GM18868 (cell line): ENCODE measurements around the gene PCLAF.
"Not testable (repeated sequence)": the region's sequence is repeated elsewhere in the genome, so short reads cannot be mapped to it uniquely, and the experiment has no call there.

ENCODE experiments used
- ATAC-seq: cut with Tn5 transposase; IDR thresholded peaks from one replicate; pipeline ENCODE4 v1.9.1; 2021; ENCODE audit warnings: mild to moderate bottlenecking, moderate library complexity; ENCODE audit not compliant: unreplicated experiment

PCLAF gene, protein sequence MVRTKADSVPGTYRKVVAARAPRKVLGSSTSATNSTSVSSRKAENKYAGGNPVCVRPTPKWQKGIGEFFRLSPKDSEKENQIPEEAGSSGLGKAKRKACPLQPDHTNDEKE

DNA sequence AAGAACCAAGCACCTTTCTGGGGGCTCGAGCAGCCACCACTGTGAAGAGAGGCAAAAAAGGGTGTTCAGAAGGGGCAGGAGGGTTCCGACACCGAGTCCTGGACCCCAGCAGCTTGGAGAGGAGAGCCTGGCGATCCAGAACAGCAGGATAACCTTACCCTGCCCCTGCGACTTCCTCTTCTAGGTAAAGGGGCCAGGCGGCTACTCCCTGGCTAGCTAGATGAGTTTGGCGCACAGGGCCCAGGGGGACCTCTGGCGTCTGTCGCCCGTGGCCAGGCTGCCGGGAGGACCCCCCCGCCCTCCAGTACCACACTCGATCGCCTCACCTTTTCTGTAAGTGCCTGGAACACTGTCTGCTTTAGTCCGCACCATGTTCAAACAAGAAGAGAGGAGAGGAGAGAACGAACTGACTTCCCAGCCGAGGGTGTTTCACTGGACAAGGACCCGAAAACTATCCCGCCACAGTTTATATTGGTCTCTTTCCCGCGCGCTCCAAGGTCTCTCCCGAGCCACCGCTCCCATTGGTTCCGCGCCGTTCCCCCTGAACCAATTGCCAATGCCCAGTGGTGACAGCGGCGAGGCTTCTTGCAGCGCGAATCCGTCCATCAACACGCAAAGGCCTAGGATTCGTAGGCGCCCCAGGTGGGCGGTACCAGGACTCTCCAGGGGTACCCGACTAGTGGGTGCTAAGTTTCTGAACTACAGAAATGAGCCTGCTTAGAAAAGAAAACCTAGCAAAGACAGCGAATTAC lies at the start of gene PCLAF:
PCLAF (minus strand) TSS at position 442 of the 752 bp plus-strand sequence; CDS start at position 372, 70 bp downstream.
- peak; percentile 99 for ATAC-seq

DNA sequence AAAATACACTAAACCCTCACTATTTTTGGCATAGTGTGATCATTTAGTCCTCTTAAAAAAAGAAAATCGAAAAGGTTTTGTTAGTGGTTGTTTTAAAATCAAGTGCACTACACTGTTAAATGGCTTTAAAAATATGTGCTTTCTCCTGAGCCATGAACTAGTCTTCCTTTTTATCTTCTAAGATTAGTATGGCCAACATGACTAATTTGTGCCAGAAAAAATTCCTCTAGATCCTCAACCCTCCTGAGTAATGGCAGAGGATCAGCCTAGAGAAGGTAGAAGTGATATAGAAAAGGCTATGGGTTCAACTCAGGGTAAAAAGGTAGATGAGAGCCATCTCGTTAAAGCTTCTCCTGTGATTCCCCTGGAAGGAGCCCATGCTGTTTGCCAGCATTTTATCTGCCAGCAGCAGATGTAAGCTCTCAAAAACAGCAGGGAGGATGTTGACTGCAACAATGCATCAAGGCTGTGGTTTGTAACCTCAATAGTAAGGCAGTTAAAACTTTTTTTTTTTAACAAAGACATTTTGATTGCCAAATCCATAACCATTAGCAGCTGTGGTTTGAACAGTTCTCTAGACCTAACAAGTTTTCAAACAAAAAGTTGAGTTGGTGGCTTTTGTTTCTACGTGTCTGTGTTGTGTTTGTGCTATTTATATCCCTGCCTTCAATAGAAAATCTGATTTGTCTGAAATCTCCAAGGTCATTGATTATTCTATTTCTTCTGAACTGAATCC lies 48.9 kb upstream of the PCLAF start:
- ATAC-seq, result no peak

DNA sequence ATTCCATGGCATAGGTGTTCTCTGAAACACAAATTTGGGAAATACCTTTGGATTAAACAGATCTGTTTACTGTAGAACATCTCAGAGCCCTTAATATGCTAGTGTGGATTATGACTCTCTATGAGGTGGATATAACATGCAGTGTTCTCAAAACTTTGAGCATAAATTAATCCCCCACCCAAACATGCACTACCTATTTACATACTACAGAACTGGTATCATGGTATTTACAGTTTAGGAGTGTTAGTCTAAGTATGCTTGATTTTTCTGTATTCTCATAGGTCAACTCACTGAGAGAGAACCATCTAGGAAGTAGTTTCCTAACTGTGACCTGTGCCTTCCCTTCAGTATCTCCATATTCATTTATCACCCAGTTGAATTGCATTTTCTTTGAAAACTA lies 48.2 kb upstream of the PCLAF start:
- no peak for ATAC-seq

DNA sequence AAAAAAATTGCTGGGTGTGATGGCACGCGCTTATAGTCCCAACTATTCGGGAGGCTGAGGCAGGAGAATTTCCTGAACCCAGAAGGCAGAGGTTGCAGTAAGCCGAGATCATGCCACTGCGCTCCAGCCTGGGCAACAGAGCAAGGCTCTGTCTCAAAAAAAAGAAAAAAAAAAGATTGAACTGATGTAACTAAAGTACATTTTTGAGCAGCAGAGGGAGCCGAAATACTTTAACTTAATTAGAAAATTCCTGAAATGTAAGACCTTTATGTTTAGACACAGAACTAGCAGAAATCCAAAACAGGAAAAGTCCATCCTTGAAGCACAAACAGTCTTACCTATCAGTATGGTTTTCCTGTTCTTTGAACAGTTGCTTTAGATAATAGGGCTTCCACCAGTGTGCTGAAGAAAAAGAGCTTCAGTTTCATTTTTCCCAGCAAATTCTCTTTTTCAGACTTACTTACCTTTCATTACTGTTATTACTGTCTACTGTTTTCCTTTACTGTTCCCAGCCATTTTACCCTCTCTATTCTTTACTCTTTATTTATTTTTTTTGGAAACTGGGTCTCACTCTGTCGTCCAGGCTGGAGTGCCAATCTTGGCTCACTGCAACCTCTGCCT lies 45.7 kb upstream of the PCLAF start:
- ATAC-seq, result no peak

DNA sequence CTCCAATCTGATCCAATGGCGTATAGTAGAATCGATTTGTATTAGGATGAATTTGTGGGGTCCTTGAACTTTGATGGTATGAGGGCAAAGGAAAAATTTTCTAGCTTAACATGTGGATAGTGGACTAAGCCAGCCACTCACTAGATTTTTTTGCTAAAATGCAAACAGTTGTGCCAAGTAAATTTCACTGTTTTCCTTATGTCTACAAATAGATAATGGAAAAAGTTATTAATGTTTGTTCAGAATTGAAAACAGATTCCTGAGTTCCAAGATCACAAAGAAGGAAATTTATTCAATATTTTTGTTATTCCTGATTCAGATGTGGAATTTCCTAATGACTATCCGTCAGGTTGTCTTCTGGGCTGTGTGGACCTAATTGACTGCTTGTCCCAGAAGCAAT lies 44.0 kb upstream of the PCLAF start:
- ATAC-seq, result no peak

DNA sequence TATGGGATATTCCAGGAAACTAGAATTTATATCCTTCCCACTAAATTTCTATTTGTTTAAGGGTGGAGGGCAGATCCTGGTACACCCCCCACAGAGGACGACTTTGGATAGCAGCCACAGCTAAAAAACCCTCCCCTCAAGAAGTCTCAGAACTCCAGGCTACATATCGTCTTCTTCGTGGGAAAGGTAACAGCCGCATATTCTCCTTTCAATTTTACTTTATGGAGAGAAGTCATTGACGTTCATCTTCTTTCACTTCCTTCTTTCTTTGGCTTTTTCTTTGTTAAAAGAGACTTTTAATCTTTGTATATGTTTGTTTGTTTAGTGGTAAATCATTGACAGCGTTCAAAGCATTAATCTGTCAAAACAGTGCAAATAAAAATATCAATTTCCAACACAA lies 42.7 kb upstream of the PCLAF start:
- no peak for ATAC-seq

DNA sequence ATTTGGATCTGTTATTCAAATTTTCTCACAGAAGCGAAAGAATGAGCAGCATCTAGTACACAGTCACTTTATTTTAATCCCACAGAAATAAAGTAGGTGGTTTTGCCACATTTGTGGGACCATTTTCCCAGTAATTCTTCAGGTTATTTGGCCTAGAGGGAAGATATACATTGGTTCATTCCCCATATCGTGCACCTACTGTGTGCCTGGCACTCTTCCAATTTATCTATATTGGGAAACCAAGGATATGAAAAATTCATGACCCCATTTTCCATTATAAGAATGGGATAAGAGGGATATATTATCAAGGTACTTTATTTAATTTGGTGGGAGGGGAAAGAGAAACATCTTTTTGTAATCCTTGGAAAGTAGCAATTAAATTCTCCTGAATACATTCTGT lies 41.5 kb upstream of the PCLAF start:
- no peak for ATAC-seq

DNA sequence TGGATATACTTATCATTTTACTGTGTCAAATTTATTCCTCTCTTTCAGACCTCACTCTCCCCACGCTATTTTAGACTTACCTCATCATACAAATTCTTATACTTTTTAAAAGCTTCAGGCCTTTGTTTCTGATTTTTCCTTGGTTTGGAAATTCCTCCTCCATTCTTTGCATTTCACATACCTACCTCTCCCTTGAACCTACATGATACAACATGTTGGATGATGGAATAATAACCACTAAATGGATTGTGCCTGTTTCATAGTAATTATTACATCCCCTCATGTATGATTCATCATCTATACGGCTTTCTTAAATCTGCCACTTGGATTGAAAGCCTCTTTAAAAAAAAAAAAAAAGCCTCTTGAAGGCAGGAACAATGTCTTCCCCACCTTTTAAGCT lies 31.0 kb upstream of the PCLAF start:
- ATAC-seq, result no peak

DNA sequence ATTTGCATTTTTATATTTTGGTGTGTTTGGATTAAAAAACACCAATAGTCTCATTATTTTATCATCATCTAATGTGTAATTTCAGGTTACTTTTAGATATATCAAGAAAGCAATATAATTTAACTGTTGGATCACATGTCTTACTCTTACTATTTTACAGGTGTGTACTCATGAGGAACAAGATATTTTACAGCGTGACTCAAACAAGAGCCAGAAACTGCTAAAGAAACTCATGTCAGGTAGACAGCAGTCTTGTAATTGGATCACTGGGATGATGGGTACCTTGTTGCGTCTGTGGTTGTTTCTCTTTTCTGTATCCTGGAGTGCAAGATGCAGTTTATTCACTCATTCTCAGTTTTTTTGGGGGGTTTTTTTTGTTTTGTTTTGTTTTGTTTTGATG lies 19.3 kb upstream of the PCLAF start:
- no peak for ATAC-seq

DNA sequence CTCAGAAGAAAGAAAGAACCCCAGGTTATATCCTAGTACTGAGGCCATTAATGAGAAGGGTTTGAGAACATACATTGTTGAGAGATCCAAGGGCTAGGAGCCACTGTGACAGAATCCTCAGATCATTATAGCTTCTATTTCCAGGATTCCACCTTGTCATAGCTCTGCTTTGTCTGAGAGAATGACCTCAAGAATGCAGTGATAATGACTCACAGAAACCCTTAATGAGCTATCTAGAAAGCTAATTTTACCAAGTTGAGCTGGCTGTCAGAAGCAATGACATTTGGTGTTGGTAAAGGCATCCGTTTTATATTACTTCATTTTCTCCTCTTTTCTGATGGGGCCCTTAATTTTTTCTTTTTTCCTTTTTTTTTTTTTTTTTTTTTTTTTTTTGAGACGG lies 17.3 kb upstream of the PCLAF start:
- no peak for ATAC-seq

DNA sequence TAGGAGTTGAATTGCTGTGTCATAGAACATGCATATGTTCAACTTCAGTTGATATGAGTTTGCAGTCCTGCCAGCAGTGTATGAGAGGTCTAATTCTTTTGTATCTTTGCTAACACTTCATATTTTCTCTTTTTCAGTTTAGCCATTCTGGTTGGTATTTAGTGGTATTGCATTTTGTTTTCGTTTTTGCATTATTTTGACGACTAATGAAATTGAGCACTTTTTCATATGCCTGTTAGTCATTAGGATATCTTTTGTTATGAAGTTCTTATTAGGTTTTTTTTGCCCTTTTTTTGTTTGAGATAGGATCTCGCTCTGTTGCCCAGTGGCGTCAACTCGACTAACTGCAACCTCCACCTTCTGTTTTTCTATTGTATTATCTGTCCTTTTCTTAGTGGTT lies 15.5 kb upstream of the PCLAF start:
- no peak for ATAC-seq

DNA sequence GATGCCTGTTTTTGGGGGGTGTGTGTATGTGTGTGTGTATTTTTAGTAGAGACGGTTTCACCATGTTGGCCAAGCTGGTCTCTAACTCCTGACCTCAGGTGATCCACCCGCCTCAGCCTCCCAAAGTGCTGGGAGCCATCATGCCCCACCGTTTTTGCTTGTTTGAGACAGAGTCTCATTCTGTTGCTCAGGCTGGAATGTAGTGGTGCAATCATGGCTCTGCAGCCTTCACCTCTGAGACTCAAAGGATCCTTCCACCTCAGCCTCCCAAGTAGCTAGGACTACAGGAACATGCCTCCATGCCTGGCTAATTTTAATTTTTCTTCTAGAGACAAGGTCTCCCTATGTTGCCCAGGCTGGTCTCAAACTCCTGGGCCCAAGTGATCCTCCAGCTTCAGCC lies 11.2 kb upstream of the PCLAF start:
- ATAC-seq, result not testable (repeated sequence)

DNA sequence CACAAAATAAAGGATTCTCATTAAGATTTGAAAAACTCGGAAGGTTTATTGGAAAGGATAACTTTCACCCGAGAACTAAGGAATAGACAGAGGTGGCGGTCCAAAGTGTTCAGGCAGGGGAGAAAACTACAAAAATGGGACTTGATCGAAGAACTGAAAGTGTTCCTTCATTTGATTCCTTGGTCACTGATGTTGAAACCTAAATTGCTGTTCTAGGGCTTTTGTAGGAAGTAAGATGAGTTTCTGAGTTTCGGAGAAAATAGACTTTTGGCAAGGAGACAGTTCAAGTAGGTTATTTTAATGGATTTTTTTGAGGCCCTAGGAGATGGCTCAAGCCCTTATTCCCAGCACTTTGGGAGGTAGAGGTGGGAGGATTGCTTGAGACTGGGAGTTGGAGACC lies 7.8 kb upstream of the PCLAF start:
- ATAC-seq, result no peak

DNA sequence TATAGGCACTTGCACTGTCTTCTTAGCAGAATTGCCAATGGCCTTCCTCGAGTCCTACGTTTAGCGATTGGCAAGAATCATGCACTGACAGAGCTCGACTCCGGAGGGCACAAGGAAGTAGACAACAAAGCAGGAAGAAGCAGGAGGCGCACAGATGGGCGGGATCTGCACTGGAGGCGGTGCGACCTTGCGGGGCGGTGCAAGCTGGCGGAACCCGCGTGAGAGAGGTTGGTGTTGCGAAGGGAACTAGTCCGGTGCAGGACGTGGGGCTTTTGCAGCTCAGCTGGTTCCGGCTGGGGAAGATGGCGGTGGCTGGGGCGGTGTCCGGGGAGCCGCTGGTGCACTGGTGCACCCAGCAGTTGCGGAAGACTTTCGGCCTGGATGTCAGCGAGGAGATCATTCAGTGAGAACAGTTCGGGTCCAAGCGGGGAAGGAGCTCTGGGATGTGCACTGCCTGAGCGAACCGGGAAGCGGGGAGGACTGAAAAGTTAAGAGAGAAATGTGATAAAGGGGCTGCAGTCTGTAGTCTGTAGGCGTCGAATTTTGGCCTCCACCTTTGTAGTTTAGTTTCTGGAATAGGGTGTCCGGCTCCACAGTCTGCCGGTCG lies 6.4 kb upstream of the PCLAF start, which contains the start of gene TRIP4:
TRIP4 (plus strand) TSS at position 275 of the 607 bp plus-strand sequence; CDS start at position 303, 28 bp downstream.
- ATAC-seq, result peak; percentile 97

DNA sequence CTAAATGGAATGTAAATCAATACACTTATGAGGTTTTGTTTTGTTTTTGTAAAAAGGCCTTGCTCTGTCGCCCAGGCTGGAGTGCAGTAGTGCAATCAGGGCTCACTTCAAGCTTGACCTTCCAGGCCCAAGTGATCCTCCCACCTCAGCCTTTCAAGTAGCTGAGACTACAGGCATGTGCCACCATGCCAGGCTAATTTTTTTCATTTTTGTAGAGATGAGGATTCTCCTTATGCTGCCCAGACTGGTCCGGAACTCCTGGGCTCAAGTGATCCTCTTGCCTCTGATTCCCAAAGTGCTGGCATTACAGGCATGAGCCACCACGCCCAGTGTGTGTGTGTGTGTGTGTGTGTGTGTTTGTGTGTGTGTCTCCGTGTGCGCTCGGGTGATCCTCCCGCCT lies 5.0 kb upstream of the PCLAF start:
- no peak for ATAC-seq

DNA sequence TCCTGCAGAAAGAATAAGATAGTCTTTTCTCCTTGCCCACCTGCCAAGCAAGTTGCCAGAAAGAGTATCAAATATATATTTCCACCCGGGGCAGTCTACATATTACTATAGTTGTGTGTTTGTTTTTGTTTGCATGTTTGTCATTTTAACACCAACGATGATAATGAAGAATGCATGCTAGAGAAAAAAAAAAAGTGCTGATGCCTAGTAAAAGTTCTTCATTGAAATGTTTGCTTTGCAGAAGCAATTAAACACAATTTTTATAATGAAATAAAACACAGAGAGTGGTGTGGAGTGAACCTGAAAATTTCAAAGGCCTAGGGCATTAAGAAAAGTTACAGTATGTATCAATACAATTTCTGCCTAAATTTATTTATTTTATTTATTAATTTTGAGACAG lies 2.5 kb upstream of the PCLAF start:
- no peak for ATAC-seq

DNA sequence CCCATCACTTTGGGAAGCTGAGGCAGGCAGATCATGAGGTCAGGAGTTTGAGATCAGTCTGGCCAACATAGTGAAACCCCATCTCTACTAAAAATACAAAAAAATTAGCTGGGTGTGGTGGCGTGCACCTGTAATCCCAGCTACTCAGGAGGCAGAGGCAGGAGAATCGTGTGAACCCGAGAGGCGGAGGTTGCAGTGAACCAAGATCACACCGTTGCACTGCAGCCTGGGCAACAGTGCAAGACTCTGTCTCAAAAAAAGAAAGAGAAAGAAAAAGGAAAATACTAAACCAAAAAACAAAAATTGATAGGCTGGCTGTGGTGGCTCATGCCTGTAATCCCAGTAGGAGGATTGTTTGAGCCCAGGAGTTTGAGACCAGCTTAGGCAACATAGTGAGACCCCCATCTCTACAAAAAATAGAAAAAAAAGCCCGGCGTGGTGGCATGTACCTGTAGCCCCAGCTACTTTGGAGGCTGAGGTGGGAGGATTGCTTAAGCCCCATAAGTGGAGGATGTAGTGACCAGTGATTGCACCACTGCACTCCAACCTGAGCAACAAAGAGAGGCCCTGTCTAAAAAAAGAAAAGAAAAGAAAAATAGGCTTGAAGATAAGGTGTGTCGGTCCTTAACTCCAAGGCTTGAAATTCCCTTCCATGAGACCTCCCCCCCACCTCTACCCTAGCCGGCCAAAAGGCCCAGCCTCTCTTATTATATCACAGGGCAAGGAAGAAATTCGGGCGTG lies 941 bp downstream of the PCLAF start:
- ATAC-seq, result not testable (repeated sequence)

DNA sequence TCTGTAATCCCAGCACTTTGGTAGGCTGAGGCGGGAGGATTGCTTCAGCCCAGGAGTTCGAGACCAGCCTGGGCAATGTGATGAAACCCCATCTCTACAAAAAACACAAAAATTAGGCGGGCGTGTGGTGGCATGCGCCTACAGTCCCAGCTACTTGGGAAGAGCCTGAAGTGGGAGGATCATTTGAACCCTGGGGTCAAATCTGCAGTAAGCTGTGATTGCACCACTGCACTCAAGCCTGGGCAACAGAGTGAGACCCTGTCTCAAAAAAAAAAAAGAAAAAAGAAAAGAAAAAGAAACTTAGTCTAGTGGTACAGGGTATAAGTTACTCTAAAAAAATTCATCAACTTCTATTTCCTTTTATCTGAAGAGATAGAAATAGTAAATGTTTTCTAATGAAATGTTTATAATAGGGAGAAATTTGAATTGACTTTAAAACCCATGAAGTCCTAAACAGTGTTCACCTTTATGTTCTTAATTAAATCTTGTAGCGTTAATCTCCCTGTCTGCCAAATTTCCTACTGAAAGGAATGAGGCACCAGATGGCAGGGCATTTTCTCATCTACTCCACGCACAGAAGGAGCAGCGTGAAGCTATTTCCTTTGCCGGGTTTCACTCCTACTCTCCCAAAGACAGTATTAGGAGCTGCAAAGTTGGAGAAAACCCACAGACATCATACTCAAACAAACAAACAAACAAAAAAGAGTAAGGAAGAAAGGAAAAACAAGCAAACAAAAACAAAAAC lies 1.9 kb downstream of the PCLAF start:
- no peak for ATAC-seq

DNA sequence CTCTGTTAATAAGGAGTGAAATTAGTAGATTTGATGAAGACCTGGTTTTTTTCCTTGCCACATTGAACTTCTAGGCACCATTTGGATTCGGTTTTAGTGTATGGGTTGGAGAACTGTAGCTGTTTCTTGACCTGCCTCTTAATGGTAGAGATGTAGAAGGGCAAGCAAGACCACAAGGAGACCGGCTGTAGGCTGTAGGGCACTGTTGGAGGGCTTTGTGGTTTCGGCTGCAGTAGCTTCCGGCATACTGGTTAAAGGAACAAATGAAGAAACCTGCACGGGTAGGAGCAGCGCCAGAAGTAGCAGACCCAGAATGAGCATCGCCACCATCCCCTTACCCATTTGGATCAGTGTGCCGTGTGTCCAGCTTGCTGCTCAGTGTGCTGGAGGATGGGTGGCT lies 7.9 kb downstream of the PCLAF start:
- ATAC-seq, result no peak

DNA sequence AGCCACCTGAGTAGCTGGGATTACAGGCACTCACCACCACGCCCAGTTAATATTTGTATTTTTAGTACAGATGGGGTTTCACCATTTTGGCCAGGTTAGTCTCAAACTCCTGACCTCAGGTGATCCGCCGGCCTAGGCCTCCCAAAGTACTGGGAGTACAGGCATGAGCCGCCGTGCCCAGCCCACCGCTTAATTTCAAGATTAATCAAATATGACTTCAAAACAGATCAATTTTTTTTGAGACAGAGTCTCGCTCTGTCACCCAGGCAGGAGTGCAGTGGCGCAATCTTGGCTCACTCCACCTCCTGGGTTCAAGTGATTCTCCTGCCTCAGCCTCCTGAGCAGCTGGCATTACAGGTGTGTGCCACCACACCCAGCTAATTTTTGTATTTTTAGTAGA lies 9.9 kb downstream of the PCLAF start:
- not testable (repeated sequence) for ATAC-seq
